Posterior cingulate gyrus (tissue), 11 donors: ENCODE data around the gene MRPL21.

Experiments
- DNase-seq, 10 donors: peaks; one replicate each; pipeline versions ENCODE4 v3.0.0 to v3.0.0-alpha.2; 2020 to 2021; ENCODE audit warnings: mixed read lengths in 3 of 10
- intact Hi-C: fragments of 100-400 bp; cut with DNase I; formaldehyde crosslinking; loops from one replicate; pipeline ENCODE4 v1.15.1; 2023

MRPL21 gene

DNA sequence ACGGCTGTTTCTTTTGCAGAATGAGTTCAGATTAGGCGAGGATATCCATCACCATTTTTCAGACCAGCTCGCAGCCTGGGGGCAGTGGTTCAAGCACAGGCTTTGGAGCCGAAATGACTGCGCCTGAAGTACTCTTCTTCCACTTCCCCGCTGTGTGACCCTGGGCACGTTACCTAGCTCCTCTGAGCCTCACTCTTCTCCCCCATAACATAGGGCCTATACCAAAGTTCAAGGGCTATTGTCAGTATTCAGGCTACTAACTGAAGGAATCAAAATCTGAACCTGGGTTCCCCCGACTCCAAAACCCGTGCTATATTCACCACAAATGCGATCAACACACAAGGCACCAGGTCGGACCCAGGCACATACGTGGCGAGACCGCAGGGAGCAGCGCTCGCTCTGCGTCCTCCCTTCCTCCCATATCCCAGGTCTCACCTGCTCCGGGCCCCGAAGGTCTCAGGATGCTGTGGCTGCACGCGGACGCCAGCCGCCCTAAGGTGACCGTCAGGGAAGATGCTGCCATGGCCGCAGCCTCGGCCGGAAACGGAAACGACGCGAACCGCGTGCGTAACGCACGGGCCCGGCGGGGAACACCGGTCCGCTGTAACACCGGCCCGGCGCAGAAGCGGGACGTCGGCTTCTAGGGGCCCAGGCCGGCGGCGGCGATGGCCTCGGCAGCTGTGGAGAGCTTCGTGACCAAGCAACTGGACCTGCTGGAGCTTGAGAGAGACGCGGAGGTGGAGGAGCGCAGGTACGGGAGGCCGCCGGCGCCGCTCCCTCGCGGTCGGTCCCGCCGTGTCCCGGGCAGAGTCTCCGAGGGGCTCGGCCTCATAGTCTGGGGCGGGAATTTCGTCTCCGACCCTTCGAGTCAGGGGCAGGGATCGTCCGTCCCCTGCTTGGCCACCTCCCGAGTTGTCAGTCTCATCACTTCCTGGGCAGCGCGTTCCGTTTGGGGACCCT is at the start of gene MRPL21, which contains the start of gene IGHMBP2:
MRPL21 (minus strand) TSS at position 545 of the 960 bp plus-strand sequence; CDS start at position 523, 22 bp downstream.
IGHMBP2 (plus strand) TSS at position 604 of the 960 bp plus-strand sequence; CDS start at position 666, 62 bp downstream.
- intact Hi-C loops, result no loop called here
- peak; percentile 76 to 98 (median 90) for DNase-seq

GRCh38 chr11:68950762-68951161 is 47.1 kb upstream of the MRPL21 start:
- intact Hi-C loops, result no loop called here

DNA sequence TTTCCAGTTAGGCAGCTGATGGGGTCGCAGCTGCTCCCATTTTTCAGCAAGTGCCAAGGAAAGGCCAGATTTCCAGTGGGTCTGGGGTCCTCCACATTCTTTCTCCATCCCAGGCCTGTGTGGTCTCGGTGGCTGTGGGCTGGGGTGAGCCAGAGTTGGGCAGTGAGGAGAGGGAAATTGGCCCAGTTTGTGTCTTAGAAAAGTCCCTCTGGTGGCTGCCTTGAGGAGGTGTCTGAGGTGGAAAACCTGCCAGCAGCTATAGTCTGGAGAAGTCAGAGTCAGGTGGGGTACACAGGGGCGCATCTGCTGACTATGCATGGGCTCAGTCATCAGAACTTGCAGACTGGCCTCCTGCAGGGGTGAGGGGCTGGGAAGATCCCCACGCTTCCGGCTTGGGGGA is 46.6 kb upstream of the MRPL21 start:
- peak in 2 of 10 donors; percentile 31 to 50 for DNase-seq
- intact Hi-C loops, result no loop called here

More at GRCh38 chr11:68950762-68951161, 47.1 kb upstream of the MRPL21 start:
- DNase-seq, result peak in 1 of 10 donors; percentile 57

GRCh38 chr11:68948935-68949334 is 45.3 kb upstream of the MRPL21 start:
- peak in 2 of 10 donors; percentile 65 to 69 for DNase-seq
- intact Hi-C loops, result no loop called here

DNA sequence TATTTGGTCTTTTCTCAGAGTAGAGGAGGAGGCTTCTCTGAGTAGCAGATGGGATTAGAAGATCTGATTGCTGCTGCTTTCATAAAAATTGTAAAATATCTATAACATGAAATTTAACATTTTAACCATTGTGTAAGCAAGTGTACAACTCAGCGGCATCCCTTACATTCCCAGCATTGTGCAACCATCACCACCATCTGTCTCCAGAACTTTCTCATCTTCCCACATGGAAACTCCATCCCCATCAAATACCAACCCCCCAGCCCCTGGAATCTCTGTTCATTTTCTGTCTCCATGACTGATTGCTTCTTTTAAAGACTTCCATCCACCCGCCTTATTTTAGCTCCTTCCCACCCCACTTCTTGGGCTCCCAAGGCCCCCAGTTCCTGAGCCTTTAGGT is 44.9 kb upstream of the MRPL21 start:
- intact Hi-C loops, result no loop called here
- peak in 1 of 10 donors; percentile 3 for DNase-seq

DNA sequence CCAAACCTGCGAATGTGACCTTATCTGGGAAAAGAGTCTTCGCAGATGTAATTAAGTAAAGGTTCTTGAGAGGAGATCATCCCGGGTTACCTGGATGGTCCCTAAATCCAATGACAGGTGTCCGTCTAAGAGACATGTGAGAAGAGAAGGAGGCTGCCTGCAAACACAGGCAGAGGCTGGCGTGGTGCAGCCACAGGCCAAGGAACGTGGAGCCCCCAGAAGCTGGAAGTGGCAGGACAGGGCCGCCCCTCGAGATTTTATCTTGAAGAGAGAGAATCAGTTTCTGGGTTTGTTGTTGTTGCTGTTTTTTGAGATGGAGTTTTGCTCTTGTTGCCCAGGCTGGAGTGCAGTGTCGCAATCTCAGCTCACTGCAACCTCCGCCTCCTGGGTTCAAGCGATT is 43.5 kb upstream of the MRPL21 start:
- intact Hi-C loops, result no loop called here
- peak in 2 of 10 donors; percentile 4 to 72 for DNase-seq

DNA sequence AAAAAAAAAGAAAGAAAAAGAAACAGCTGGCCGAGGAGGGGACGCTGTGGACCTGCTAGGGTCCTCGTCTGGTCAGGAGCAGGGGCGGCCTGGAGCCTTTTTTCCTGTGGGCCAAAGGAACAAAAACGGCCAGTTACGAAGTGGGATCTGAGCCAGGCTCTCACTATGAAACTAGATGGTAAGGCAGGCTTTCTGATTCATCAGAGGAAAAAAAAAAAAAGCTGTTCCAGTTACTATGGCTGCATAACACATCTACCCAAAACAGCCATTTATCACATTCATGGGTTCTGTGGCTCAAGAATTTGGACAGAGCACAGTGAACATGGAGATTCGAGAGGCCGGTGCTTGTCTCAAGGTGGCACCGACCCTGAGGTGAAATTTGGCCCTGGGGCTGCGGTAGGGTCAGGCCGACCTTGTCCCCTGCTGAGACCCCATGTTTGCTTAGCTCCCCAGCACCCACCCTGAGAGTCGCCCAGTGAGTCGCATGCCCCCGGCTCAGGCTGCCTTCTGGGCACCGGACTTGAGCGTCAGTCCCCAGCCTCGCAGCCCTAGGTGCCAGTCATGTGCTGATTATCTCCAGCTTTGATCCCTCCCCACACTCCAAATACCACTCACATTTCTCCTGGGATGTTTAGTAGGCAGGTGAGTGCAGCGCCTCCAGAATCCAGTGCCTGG is 42.9 kb upstream of the MRPL21 start:
- DNase-seq, result peak in 2 of 10 donors; percentile 80 to 85
- intact Hi-C loops, result no loop called here

DNA sequence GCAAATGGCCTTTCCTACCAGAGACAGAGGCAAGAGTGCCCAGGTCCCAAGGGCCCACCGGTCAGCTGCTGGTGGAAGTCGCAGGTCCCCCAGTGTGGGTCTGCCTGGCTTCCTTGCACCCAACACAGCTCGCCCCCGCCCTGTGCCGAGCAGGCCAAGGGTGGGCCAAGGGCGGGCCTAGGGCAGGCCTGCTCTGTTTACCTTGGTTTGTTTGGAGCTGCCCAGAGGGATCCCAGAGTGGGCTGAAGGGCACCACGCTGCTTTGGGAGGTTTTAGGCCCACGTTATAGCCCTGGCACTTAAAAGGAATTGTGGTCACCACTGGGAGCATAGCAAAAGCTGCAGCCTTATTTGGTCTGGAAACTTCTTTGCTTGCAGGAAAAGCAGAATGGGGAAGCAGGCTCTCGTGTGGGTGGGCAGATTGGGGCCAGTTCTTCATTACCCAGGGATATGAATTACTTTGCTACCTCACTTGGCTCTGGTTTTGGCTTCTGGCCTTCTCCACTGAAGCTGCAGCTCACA is 39.2 kb upstream of the MRPL21 start:
- peak in 3 of 10 donors; percentile 5 to 76 (median 54) for DNase-seq
- intact Hi-C loops, result no loop called here

- intact Hi-C loops, result no loop called here
- peak in 3 of 10 donors; percentile 47 to 78 (median 58) for DNase-seq
These were observed 38.5 kb upstream of the MRPL21 start for GRCh38 chr11:68942095-68942620.

GRCh38 chr11:68941324-68942094 is 37.9 kb upstream of the MRPL21 start:
- intact Hi-C loops, result no loop called here

GRCh38 chr11:68940651-68941323 is 37.2 kb upstream of the MRPL21 start:
- DNase-seq, result peak in 3 of 10 donors; percentile 29 to 78 (median 44)
- intact Hi-C loops, result no loop called here

More at GRCh38 chr11:68941324-68942094, 37.9 kb upstream of the MRPL21 start:
- DNase-seq, result peak in 3 of 10 donors; percentile 45 to 79 (median 74)

DNA sequence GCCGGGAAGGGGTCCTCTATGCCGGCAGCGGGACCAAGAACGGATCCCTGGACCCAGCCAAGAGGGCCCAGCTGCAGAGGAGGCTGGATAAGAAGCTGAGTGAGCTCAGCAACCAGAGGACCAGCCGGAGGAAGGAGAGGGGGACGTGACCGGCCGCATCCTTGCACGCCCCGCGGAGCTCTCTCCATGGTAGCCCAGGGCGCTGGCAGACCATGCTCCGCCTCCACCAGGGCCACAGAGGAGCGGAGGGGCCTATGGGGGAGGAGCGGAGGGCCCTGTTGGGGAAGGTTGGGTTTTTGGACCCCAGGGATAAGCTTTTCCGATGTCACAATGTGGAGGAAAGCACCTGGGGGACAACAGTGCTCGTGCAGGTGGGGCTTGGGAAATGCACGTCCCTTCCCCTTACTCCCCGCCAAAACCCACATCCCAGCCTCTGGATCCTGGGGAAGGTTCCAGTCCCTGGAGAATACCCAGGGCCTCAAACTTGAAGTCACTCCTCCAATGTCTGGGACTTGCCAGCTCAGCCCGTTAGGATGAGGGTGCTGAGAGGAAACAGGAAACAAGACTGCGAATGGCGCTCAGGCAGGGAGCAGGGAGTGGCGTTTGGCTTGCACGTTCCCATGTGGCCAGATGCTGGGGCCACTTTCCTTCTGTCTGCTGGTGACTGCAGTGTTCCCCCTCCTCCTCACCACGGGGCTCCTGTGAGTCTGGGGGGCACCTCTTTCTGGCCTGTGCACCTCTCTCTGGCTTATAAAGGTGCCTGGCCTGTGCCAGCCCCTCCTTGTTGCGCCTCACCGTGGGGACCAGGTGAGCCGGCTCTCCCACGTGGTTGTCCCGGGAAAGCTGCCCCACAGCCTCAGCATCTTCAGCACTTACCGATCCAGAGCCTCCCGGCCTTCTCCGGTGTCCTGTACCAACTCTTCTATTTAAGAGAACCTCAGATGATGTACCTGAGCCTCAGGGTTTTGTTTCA is 36.2 kb upstream of the MRPL21 start:
- peak in 3 of 10 donors; percentile 35 to 66 (median 55) for DNase-seq
- intact Hi-C loops, result no loop called here

- intact Hi-C loops, result no loop called here
- peak in 2 of 10 donors; percentile 57 to 59 for DNase-seq
These were observed 35.4 kb upstream of the MRPL21 start for GRCh38 chr11:68938816-68939582.

- intact Hi-C loops, result no loop called here
These were observed 34.5 kb upstream of the MRPL21 start for GRCh38 chr11:68938088-68938487.

DNA sequence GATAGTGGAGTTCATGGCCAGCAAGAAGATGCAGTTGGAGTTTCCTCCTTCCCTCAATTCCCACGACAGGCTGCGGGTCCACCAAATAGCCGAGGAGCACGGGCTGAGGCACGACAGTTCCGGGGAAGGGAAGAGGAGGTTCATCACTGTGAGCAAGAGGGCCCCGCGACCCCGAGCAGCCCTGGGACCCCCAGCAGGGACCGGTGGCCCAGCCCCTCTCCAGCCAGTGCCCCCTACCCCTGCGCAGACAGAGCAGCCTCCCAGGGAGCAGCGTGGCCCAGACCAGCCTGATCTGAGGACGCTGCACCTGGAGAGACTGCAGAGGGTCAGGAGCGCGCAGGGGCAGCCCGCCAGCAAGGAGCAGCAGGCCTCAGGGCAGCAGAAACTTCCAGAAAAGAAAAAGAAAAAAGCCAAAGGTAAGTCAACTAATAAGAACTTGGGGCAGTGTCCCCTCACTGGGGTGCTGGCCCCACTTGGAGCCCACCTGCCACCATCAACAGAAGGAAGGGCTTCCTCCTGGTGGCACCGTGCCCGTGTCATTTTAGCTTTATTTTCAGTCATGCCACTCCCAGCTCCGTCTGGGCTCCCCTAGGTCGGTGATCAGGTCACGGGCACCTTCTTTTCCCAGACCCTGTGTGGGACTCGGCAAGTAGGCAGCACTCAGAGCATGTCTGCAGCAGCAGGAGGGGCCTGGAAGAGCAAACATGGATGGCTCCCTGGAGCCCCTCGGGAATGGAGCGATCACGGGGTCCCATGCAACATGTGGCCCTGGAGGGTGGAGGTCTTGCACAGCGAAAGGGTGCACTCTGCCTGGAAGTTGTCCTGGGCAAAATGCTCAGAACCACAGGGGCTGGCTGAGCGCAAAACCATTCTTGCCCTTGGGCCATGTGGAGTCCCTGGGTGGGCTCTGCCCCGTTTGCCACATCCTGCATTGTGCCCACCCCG is 33.3 kb upstream of the MRPL21 start:
- intact Hi-C loops, result no loop called here

More at GRCh38 chr11:68938088-68938487, 34.5 kb upstream of the MRPL21 start:
- peak in 2 of 10 donors; percentile 64 to 72 for DNase-seq

DNA sequence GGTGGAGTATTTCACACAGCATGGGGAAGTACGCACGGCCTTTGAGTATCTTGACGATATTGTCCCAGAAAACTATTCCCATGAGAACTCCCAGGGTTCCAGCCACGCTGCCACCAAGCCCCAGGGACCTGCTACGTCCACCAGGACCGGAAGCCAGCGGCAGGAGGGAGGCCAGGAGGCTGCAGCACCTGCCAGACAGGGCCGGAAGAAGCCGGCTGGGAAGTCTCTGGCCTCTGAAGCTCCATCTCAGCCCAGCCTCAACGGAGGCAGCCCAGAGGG is 32.7 kb upstream of the MRPL21 start:
- intact Hi-C loops, result no loop called here
- peak in 1 of 10 donors; percentile 71 for DNase-seq

More for the DNA sequence above, 33.3 kb upstream of the MRPL21 start:
- DNase-seq, result peak in 2 of 10 donors; percentile 48 to 67
